ENCODE results near the gene ATP6V0A1. TPM values are rescaled to one million over a fixed set of nuclear protein-coding genes. Genes with fewer than 3 reads are reported as not detected.

Gene ATP6V0A1
- total RNA-seq, 1 experiment from 2014 or later = 55.2 TPM

GRCh38 chr17:42411905-42412679, 46.6 kb upstream of the ATP6V0A1 start:
- POLR2A ChIA-PET = no interaction called here
- TF ChIP-seq ZNF532 (CRISPR knock-in tag; IDR thresholded peaks at IDR 0.05; ENCODE audit: borderline replicate concordance) (no peak), ZNF121 (CRISPR knock-in tag; IDR thresholded peaks at IDR 0.05) (0 out of 2 replicates have a peak, but pooled peaks have one; percentile 17)

GRCh38 chr17:42413464-42414040, 45.1 kb upstream of the ATP6V0A1 start:
- DNase-seq (ENCODE audit: low spot score) (no peak), ATAC-seq (no peak)
- Mint-ChIP-seq H3K27me3 (ENCODE audit: low read depth) (no peaks in the 10 kb centered on the region), H3K4me3 (no peak overlapping the region), H3K36me3 (no peaks in the 10 kb centered on the region), H3K27ac (no peak overlapping the region), H3K9me3 (no peaks in the 10 kb centered on the region), H3K4me1 (peaks cover 9% of the 10 kb centered on the region)
- no peak for TF ChIP-seq USF1 (CRISPR knock-in tag; IDR thresholded peaks at IDR 0.05)
- TF ChIP-seq SMAD4 (CRISPR knock-in tag; IDR thresholded peaks at IDR 0.05) = no peak
- TF ChIP-seq NFYB (CRISPR knock-in tag; conservative IDR thresholded peaks at IDR 0.05; ENCODE audit: low read depth) = no peak
- no peak for TF ChIP-seq E2F5 (CRISPR knock-in tag; IDR thresholded peaks at IDR 0.05)
- TF ChIP-seq E2F4 (CRISPR knock-in tag; IDR thresholded peaks at IDR 0.05; ENCODE audit: borderline replicate concordance, low read depth) = no peak
- TF ChIP-seq ZNF121 (CRISPR knock-in tag; IDR thresholded peaks at IDR 0.05) = no peak
- TF ChIP-seq NR1H2 (CRISPR knock-in tag; IDR thresholded peaks at IDR 0.05) = no peak
- no peak for TF ChIP-seq TCF7 (CRISPR knock-in tag; IDR thresholded peaks at IDR 0.05; ENCODE audit: low read depth)
- TF ChIP-seq ZBTB21 (CRISPR knock-in tag; IDR thresholded peaks at IDR 0.05; ENCODE audit: borderline replicate concordance) = no peak
- TF ChIP-seq OVOL2 (CRISPR knock-in tag; IDR thresholded peaks at IDR 0.05; ENCODE audit: borderline replicate concordance) = no peak
- TF ChIP-seq CTCF (IDR thresholded peaks at IDR 0.05) = no peak
- ChIA-PET POLR2A (interaction anchor here (0.8 kb wide), 1 partner anchor 9 kb away, joined by 3 read pairs; no protein-coding TSS in a partner anchor), CTCF (interaction anchor here (0.6 to 1.6 kb wide), 3 partner anchors 114 to 253 kb away, joined by 3 to 6 read pairs (median 3); no protein-coding TSS in a partner anchor)

More at GRCh38 chr17:42411905-42412679, 46.6 kb upstream of the ATP6V0A1 start:
- no peak for ATAC-seq
- Mint-ChIP-seq H3K9me3 (no peaks in the 10 kb centered on the region), H3K4me1 (peaks cover 21% of the 10 kb centered on the region), H3K27me3 (ENCODE audit: low read depth) (no peaks in the 10 kb centered on the region), H3K36me3 (no peaks in the 10 kb centered on the region), H3K27ac (no peak overlapping the region), H3K4me3 (no peak overlapping the region)
- CTCF ChIA-PET = interaction anchor here (1.2 kb wide), 1 partner anchor 16 kb away, joined by 3 read pairs; no protein-coding TSS in a partner anchor
- DNase-seq (ENCODE audit: low spot score) = no peak
